ENCODE results near the gene B3GALT6.

Gene B3GALT6

DNA sequence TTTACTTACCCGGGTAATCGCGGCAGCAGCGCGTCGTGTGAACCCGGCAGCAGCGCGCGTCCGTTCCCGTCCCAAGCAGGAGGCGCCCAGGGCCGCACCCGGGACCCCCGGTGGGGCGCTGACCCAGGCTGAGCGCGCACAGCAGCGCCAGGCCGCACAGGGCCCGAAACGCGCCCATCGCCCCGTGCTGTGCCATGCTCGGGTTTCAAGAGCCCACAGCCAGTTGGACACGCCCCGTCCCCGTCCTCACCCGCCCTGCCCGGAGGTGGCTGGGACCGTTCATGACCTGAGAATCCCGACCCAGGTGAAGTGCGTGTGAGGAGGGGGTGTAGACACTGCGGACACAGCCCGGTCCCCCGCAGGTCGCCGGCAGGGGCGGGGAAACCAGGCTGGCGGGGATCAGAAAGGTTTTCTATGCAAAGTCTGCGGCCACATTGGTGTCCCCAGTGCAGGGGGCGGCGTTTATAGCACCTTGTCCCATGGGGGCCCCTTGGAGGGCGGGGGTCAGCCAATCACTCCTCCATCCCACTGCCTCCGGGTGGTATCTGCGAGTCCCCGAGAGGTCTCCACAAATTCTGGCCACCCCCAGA is 25.6 kb upstream of the B3GALT6 start, which contains the start of gene TNFRSF18:
Gene TNFRSF18, minus strand, starts transcription at position 217 of the 590 bp plus-strand sequence. Its CDS starts 21 bp downstream, at position 196.
- in situ Hi-C loops (cut with MboI; ENCODE audit: low sequenced_read_pairs, unreplicated experiment): no loop called here
- peak; percentile 80 for DNase-seq (ENCODE audit: low spot score)
- TF ChIP-seq, protein P1, sequence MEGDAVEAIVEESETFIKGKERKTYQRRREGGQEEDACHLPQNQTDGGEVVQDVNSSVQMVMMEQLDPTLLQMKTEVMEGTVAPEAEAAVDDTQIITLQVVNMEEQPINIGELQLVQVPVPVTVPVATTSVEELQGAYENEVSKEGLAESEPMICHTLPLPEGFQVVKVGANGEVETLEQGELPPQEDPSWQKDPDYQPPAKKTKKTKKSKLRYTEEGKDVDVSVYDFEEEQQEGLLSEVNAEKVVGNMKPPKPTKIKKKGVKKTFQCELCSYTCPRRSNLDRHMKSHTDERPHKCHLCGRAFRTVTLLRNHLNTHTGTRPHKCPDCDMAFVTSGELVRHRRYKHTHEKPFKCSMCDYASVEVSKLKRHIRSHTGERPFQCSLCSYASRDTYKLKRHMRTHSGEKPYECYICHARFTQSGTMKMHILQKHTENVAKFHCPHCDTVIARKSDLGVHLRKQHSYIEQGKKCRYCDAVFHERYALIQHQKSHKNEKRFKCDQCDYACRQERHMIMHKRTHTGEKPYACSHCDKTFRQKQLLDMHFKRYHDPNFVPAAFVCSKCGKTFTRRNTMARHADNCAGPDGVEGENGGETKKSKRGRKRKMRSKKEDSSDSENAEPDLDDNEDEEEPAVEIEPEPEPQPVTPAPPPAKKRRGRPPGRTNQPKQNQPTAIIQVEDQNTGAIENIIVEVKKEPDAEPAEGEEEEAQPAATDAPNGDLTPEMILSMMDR (IDR thresholded peaks at IDR 0.05; ENCODE audit: borderline replicate concordance, control extremely low read depth, extremely low read depth, insufficient read depth, missing control alignments): no peak

DNA sequence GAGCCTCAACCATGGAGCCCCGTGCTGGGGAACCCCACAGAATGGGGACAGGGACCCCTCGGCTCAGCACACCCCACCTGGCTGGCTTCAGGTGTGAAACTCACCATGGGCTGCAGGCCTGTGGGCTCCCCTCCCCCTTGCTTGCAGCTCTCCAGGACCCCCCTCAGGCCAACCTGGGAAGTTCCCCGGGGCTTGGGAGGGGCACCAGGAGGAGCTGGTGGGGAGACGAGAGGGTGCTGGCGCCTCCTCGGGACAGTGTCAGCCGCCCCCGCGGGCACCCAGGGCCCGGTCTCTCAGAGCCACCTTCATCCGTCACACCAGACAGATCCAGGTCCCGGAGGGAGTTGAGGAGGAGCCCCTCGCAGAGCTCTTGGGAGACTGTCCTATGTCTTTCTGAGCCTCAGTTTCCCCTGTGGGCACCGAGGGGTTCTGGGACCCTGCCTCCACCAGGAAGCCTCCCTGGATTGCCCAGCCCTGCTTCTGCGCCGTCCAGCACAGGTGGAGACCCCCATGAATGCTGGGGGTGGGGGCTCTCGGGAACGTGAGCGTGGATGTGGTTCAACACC is 25.0 kb upstream of the B3GALT6 start:
- TF ChIP-seq, protein P1 (IDR thresholded peaks at IDR 0.05; ENCODE audit: borderline replicate concordance, control extremely low read depth, extremely low read depth, insufficient read depth, missing control alignments): no peak
- in situ Hi-C loops (cut with MboI; ENCODE audit: low sequenced_read_pairs, unreplicated experiment): no loop called here
- DNase-seq (ENCODE audit: low spot score): no peak

DNA sequence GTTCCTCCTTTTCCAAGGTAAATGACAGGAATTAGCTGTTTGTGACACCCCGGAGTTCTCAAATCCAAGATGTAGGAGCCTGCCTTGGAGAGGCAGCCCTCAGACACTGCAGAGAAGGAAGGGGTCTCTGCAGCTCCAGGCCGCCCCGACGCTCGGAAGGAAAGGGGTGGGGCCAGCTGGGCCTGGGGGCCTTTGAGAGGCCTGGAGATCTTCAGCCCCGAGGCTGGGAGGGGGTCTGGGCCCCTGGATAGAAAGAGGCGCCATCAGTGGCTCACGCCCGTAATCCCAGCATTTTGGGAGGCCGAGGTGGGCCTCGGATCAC is 24.5 kb upstream of the B3GALT6 start:
- no peak for DNase-seq (ENCODE audit: low spot score)
- in situ Hi-C loops (cut with MboI; ENCODE audit: low sequenced_read_pairs, unreplicated experiment): no loop called here
- TF ChIP-seq, protein P1 (IDR thresholded peaks at IDR 0.05; ENCODE audit: borderline replicate concordance, control extremely low read depth, extremely low read depth, insufficient read depth, missing control alignments): no peak

DNA sequence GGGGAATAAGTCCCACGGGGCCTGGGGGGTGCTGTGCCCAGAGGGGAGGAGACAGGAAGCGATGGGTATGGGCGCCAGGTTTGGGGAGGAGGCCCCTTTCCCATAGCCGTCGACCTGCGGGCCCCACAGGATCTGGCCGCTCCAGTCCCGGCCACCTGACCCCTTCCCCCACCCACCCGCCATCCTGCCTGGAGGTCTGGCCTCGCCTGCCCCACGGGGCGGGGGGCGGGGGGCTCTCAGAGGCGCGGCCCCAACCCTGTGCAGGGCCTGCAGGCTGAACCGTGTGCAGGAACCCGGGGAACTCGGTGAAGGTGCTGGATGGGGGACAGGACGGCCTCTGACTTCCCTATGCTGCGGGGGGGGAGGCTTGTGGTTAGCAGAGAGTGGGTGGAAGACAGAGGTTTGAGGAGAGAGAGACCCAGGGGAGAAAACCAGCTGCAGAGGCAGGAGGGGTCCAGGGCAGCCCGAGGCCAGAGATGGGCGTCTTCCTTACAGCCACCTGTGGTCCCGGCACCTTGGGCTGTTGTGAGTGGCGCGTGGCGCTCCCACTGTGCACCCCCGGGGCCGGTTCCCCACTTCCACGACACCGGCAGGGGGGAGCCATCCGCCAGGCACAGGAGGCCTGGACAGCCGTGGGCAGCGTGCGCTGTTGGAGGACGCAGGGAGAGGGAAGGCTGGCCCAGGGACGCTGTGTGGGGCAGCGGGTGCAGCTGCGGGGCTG is 23.2 kb upstream of the B3GALT6 start:
- TF ChIP-seq, protein P1 (IDR thresholded peaks at IDR 0.05; ENCODE audit: borderline replicate concordance, control extremely low read depth, extremely low read depth, insufficient read depth, missing control alignments): no peak
- in situ Hi-C loops (cut with MboI; ENCODE audit: low sequenced_read_pairs, unreplicated experiment): no loop called here
- DNase-seq (ENCODE audit: low spot score): peak; percentile 78

DNA sequence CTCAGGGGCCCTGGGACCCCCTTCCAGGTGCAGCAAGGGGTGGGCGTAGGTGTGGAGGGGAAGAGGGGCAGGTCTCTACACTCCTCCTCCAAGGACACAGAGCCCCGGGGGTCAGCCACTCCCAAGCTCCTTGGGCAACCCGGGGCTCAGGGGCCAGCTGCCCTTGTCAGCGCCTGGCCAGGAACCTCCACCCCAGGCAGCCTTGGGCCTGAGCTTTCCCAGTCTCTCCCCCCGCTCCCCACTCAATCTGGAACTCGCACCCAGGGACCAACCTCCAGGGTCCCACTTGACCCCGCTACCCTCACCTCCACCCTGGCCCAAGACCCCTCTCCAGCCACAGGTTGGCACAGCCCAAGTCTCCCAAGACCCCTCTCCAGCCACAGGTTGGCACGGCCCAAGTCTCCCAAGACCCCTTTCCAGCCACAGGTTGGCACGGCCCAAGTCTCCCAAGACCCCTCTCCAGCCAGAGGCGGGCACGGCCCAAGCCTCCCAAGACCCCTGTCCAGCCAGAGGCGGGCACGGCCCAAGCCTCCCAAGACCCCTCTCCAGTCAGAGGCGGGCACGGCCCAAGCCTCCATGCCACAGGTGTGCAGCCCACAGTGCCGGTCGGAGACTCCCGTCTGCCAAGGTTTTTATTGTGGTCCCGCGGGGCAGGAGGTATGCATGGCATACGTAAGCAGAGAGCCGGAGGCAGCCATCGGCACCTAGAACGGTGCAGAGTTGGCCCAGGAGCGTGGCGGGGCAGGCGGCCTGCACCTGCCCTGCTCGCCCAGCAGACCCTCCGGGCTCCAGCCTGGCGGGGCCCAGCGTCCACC is 21.1 kb upstream of the B3GALT6 start:
- in situ Hi-C loops (cut with MboI; ENCODE audit: low sequenced_read_pairs, unreplicated experiment): no loop called here
- TF ChIP-seq, protein P1 (IDR thresholded peaks at IDR 0.05; ENCODE audit: borderline replicate concordance, control extremely low read depth, extremely low read depth, insufficient read depth, missing control alignments): no peak
- DNase-seq (ENCODE audit: low spot score): no peak
